Measurements from ENCODE around the gene ARSG. TPM values are rescaled to one million over a fixed set of nuclear protein-coding genes. Genes with fewer than 3 reads are reported as not detected.

Gene ARSG
- total and polyA plus RNA-seq, 2 of the 4 experiments (the other 2 are of a cell fraction), result 2.9 to 3.0 TPM

DNA sequence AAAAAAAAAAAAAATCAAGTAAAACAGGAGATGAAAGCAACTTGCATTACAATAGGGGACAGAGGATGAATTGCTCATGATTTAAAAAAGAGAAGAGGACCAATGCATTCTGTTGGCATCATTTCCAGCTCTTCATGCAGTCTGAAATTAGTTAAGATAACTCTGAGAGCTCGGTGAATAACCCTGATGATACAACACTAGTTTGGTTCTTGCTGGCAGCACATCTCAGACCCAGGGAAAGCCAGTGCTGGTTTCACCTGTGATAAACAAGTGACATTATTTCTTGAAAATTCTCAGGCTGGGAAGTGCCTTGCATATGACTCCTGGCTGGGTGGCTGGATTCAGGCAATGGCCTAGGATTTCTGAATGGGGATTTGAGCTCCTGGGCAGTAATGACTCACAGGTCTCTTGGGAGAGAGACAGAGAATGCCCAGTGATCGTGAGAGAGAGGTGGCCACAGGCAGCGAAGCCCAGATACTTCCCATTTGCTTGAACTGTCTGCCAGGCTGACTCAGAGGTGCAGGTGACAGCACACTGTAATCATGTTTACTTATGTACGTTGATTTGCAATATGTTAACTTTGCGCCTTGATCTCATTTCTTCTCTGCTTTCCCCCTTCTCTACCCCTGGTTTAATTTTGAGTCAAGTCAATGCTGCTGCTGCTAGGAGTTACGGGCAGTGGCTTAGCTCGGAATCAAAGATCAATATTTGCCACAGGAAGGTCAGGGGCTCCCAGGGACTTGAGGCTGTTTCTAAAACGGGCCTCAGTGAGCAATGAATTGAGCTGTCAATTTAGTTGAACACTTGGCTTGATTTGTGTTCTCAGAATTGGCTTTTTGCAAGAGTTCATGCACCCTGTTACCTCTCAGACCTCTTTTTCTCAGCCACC is 27.1 kb downstream of the ARSG start:
- Histone ChIP-seq H3K9me3 (ENCODE audit: control insufficient read depth, insufficient read depth, low read length) (no peaks in the 10 kb centered on the region), H2AFZ (replicated peaks; ENCODE audit: low read length, poor library complexity) (no peak overlapping the region), H3K18ac (ENCODE audit: low read depth, low read length) (no peak overlapping the region), H2AK9ac (replicated peaks; ENCODE audit: low read depth, low read length, poor library complexity) (no peak overlapping the region), H2AK5ac (ENCODE audit: low read depth, low read length) (no peak overlapping the region), H4K91ac (ENCODE audit: insufficient read depth, low read depth, low read length) (no peak overlapping the region), H4K20me1 (ENCODE audit: insufficient read depth, low read length) (no peaks in the 10 kb centered on the region), H2BK20ac (ENCODE audit: low read depth, low read length) (no peak overlapping the region), H3K27me3 (ENCODE audit: control insufficient read depth, insufficient read depth, low read length) (no peaks in the 10 kb centered on the region), H3K4me3 (ENCODE audit: insufficient read depth, low read depth, low read length) (no peak overlapping the region), H3K9ac (ENCODE audit: low read depth, low read length) (no peak overlapping the region), H3K9me1 (ENCODE audit: insufficient read depth, low read length) (0 out of 2 replicates have a peak, but pooled peaks cover 4% of the 10 kb centered on the region), H3K56ac (ENCODE audit: extremely low read depth, insufficient read depth, low read length) (no peak overlapping the region), H3K14ac (replicated peaks; ENCODE audit: low read depth, low read length) (no peak overlapping the region), H4K8ac (ENCODE audit: low read depth in 2 of 2, low read length in 2 of 2) (no peak overlapping the region), H3K23ac (ENCODE audit: low read depth, low read length) (no peak overlapping the region), H3K36me3 (ENCODE audit: control insufficient read depth, insufficient read depth, low read length) (no peaks in the 10 kb centered on the region), H3K79me1 (ENCODE audit: low read depth in 1 of 2, low read length in 2 of 2) (no peaks in the 10 kb centered on the region), H2BK120ac (ENCODE audit: low read depth, low read length) (no peak overlapping the region), H4K5ac (ENCODE audit: low read depth, low read length) (no peak overlapping the region), H3K4me1 (ENCODE audit: control insufficient read depth, insufficient read depth, low read length) (no peaks in the 10 kb centered on the region), H2BK5ac (ENCODE audit: low read depth, low read length, poor library complexity, severe bottlenecking) (no peak overlapping the region), H3K4me2 (ENCODE audit: low read depth, low read length) (no peak overlapping the region), H2BK15ac (ENCODE audit: low read depth, low read length) (no peak overlapping the region), H3K27ac (ENCODE audit: insufficient read depth, low read length) (no peak overlapping the region), H3K4ac (ENCODE audit: low read depth, low read length) (no peak overlapping the region)
- DNase-seq, result peak; percentile 65
- WGBS, 2 experiments (ENCODE audit: extremely low coverage in 2 of 2, insufficient read length in 1 of 2), result no CpG with 5 or more reads among the region's 8 CpGs
- POLR2A ChIA-PET (ENCODE audit: unreplicated experiment), result no interaction called here
- no TSS peak for BruUV-seq (replicated peaks)
- dilution Hi-C loops (cut with HindIII; ENCODE audit: low sequenced_read_pairs, unreplicated experiment), result no loop called here
- peak; percentile 44; the same call in 1 of the 2 replicates for ATAC-seq (ENCODE audit: low read depth)
- CTCF ChIA-PET, result no interaction called here
- in situ Hi-C loops (cut with MboI; ENCODE audit: low sequenced_read_pairs), result no loop called here
- intact Hi-C loops (cut with micrococcal nuclease), result no loop called here
- TF ChIP-seq CHD1 (IDR thresholded peaks at IDR 0.05; ENCODE audit: low read depth, low read length), result no peak
- TF ChIP-seq BHLHE40 (IDR thresholded peaks at IDR 0.05; ENCODE audit: low read depth, low read length), result 0 out of 2 replicates have a peak, but pooled peaks have one; percentile 25
- TF ChIP-seq FOS (IDR thresholded peaks at IDR 0.05; ENCODE audit: low read depth, low read length), result peak; percentile 25; the same call in 1 of the 2 replicates
- TF ChIP-seq SMC3 (IDR thresholded peaks at IDR 0.05; ENCODE audit: low read depth, low read length), result no peak
- TF ChIP-seq CEBPB (IDR thresholded peaks at IDR 0.05; ENCODE audit: low read depth, low read length), result 0 out of 2 replicates have a peak, but pooled peaks have one; percentile 6

Measured in IMR-90 (cell line).